H1 (cell line): ENCODE measurements around the gene LTN1. TPM values are rescaled to one million over a fixed set of nuclear protein-coding genes. Genes with fewer than 3 reads are reported as not detected.

ENCODE experiments used
- CTCF ChIP-seq, 3 experiments: IDR thresholded peaks; 1 replicate in 2 of 3; 2 replicates in 1 of 3; pipeline versions ENCODE4 v1.5.1 to v1.6.1; 2011; ENCODE audit warnings: low read length in 3 of 3, mild to moderate bottlenecking in 3 of 3, inconsistent platforms in 2 of 3, low read depth in 1 of 3, moderate library complexity in 1 of 3; ENCODE audit not compliant: insufficient read depth in 1 of 3; ENCODE audit errors: control extremely low read depth in 1 of 3
- EZH2 ChIP-seq: fragments of 200-600 bp; sonication (generic); IDR thresholded peaks from 2 replicates; pipeline ENCODE4 v1.7.1; 2012; ENCODE audit warnings: low read depth, mild to moderate bottlenecking, moderate library complexity, low read length, inconsistent platforms; ENCODE audit not compliant: severe bottlenecking
- RAD21 ChIP-seq, 2 experiments: IDR thresholded peaks in 1 of 2; conservative IDR thresholded peaks in 1 of 2; 2 replicates each; pipeline ENCODE4 v1.6.1; 2011; ENCODE audit warnings: low read depth in 2 of 2, low read length in 2 of 2, improper control_type of control experiment in 1 of 2, inconsistent platforms in 1 of 2, mild to moderate bottlenecking in 1 of 2, moderate library complexity in 1 of 2
- polyA plus RNA-seq, 7 experiments: library from polyadenylated mRNA; depleted of rRNA in 3 of 7; stranded (reverse) in 5 of 7; unstranded in 2 of 7; fragments of >200 nt in 5 of 7; fragments of 200-250 nt in 2 of 7; gene quantifications; 1 replicate in 5 of 7; 2 replicates in 1 of 7; 4 replicates in 1 of 7; pipeline versions ENCODE4 v1.2.1 to v1.2.3, GENCODE V29; 2011 to 2013; ENCODE audit warnings: missing spikeins in 2 of 7, mixed read lengths in 2 of 7
- total RNA-seq: library from RNA; stranded (reverse); fragmentation: NEBNext Ultra II Directional; extraction: Animal tissue kit (Norgen Biotek cat#: 25700); gene quantifications from 2 replicates; pipeline ENCODE4 v1.2.1, GENCODE V29; 2021

LTN1 gene
- total and polyA plus RNA-seq, 2 of the 8 experiments (the other 6 are each of a cell fraction or from before 2014, with no cell fraction given) = 3.2 to 23.5 TPM

GRCh38 chr21:28992526-28993292, at the start of gene LTN1 (continued):
- TF ChIP-seq CTCF (IDR thresholded peaks at IDR 0.05; ENCODE audit: control extremely low read depth in 1 of 3, insufficient read depth in 1 of 3, low read depth in 1 of 3, low read length in 3 of 3) (no peak), RAD21 (IDR thresholded peaks at IDR 0.05 in 1 of 2, conservative IDR thresholded peaks at IDR 0.05 in 1 of 2; ENCODE audit: low read depth in 2 of 2, low read length in 2 of 2) (no peak), EZH2 (no peak)
